ENCODE data around the gene SERPINB3. TPM values are rescaled to one million over a fixed set of nuclear protein-coding genes. Genes with fewer than 3 reads are reported as not detected.

Gene SERPINB3
- total RNA-seq, 1 experiment from 2014 or later = not detected

DNA sequence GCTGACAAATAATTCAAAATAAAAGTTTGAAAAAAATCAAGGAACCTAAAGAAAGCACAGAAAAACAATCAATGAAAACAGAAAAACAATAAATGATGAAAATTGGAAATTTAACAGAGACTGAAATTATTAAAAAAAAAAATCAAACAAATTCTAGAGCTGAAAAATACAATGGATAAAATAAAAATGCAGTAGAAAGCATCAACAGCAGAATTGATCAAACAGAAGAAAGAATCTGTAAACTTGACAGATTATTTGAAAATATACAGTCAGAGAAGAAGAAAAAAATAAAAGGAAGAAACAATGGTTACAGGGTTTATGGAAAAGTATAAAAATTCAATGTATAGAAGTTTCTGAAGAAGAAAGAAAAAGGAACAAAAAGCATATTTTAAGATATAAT lies 33.9 kb downstream of the SERPINB3 start:
- Histone ChIP-seq H3K36me3 (ENCODE audit: control insufficient read depth in 1 of 2, insufficient read depth in 2 of 2, low read length in 2 of 2) (no peaks in the 10 kb centered on the region), H3K27ac (ENCODE audit: low read depth, low read length) (no peak overlapping the region), H3K9me2 (ENCODE audit: insufficient read depth) (no peaks in the 10 kb centered on the region), H3K79me2 (ENCODE audit: insufficient read depth, low read length) (no peaks in the 10 kb centered on the region), H3K4me1 (ENCODE audit: control insufficient read depth in 1 of 2, insufficient read depth in 2 of 2, low read length in 2 of 2) (no peaks in the 10 kb centered on the region), H2AFZ (ENCODE audit: low read depth, low read length, poor library complexity, severe bottlenecking) (no peak overlapping the region), H4K20me1 (ENCODE audit: insufficient read depth) (no peaks in the 10 kb centered on the region), H3K27me3 (ENCODE audit: insufficient read depth, low read length) (no peaks in the 10 kb centered on the region), H3K9ac (ENCODE audit: low read length) (no peak overlapping the region), H3K9me3 (ENCODE audit: control insufficient read depth in 1 of 2, insufficient read depth in 1 of 2, low read depth in 1 of 2, low read length in 2 of 2) (peaks cover 5 to 29% of the 10 kb centered on the region in 2 experiments; a peak in 3 of 4 replicates), H3K4me3 (replicated peaks in 1 of 2; ENCODE audit: low read depth in 1 of 2, low read length in 2 of 2) (no peak overlapping the region), H3K4me2 (ENCODE audit: low read length) (no peak overlapping the region)
- TF ChIP-seq CEBPB (IDR thresholded peaks at IDR 0.05; ENCODE audit: low read depth) (no peak), EZH2phosphoT487 (IDR thresholded peaks at IDR 0.05; ENCODE audit: borderline replicate concordance) (no peak), SP1 (IDR thresholded peaks at IDR 0.05; ENCODE audit: low read depth) (no peak), ELF1 (IDR thresholded peaks at IDR 0.05; ENCODE audit: borderline replicate concordance, low read depth) (no peak), TCF7L2 (IDR thresholded peaks at IDR 0.05; ENCODE audit: borderline replicate concordance, extremely low read depth, insufficient read depth, insufficient read length) (no peak), FOSL1 (IDR thresholded peaks at IDR 0.05; ENCODE audit: low read depth) (no peak), SRF (IDR thresholded peaks at IDR 0.05; ENCODE audit: low read depth) (no peak), CBX3 (IDR thresholded peaks at IDR 0.05; ENCODE audit: low read depth) (no peak), ZNF274 (IDR thresholded peaks at IDR 0.05; ENCODE audit: low read depth, low read length) (no peak), POLR2A (IDR thresholded peaks at IDR 0.05; ENCODE audit: borderline replicate concordance, extremely low read depth, insufficient read depth, insufficient read length) (no peak), EZH2 (IDR thresholded peaks at IDR 0.05) (no peak), JUND (IDR thresholded peaks at IDR 0.05) (no peak), EGR1 (IDR thresholded peaks at IDR 0.05; ENCODE audit: low read depth) (no peak), ZFX (IDR thresholded peaks at IDR 0.05) (no peak)
- TF ChIP-seq, protein P1, sequence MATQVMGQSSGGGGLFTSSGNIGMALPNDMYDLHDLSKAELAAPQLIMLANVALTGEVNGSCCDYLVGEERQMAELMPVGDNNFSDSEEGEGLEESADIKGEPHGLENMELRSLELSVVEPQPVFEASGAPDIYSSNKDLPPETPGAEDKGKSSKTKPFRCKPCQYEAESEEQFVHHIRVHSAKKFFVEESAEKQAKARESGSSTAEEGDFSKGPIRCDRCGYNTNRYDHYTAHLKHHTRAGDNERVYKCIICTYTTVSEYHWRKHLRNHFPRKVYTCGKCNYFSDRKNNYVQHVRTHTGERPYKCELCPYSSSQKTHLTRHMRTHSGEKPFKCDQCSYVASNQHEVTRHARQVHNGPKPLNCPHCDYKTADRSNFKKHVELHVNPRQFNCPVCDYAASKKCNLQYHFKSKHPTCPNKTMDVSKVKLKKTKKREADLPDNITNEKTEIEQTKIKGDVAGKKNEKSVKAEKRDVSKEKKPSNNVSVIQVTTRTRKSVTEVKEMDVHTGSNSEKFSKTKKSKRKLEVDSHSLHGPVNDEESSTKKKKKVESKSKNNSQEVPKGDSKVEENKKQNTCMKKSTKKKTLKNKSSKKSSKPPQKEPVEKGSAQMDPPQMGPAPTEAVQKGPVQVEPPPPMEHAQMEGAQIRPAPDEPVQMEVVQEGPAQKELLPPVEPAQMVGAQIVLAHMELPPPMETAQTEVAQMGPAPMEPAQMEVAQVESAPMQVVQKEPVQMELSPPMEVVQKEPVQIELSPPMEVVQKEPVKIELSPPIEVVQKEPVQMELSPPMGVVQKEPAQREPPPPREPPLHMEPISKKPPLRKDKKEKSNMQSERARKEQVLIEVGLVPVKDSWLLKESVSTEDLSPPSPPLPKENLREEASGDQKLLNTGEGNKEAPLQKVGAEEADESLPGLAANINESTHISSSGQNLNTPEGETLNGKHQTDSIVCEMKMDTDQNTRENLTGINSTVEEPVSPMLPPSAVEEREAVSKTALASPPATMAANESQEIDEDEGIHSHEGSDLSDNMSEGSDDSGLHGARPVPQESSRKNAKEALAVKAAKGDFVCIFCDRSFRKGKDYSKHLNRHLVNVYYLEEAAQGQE (IDR thresholded peaks at IDR 0.05; ENCODE audit: low read depth) = no peak
- TF ChIP-seq, protein P2, sequence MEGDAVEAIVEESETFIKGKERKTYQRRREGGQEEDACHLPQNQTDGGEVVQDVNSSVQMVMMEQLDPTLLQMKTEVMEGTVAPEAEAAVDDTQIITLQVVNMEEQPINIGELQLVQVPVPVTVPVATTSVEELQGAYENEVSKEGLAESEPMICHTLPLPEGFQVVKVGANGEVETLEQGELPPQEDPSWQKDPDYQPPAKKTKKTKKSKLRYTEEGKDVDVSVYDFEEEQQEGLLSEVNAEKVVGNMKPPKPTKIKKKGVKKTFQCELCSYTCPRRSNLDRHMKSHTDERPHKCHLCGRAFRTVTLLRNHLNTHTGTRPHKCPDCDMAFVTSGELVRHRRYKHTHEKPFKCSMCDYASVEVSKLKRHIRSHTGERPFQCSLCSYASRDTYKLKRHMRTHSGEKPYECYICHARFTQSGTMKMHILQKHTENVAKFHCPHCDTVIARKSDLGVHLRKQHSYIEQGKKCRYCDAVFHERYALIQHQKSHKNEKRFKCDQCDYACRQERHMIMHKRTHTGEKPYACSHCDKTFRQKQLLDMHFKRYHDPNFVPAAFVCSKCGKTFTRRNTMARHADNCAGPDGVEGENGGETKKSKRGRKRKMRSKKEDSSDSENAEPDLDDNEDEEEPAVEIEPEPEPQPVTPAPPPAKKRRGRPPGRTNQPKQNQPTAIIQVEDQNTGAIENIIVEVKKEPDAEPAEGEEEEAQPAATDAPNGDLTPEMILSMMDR (IDR thresholded peaks at IDR 0.05 in 2 of 3, conservative IDR thresholded peaks at IDR 0.05 in 1 of 3; ENCODE audit: borderline replicate concordance in 1 of 3, insufficient read depth in 1 of 3, low read depth in 2 of 3, low read length in 2 of 3) = no peak
- TF ChIP-seq, protein P3, sequence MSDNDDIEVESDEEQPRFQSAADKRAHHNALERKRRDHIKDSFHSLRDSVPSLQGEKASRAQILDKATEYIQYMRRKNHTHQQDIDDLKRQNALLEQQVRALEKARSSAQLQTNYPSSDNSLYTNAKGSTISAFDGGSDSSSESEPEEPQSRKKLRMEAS (IDR thresholded peaks at IDR 0.05) = no peak
- ATAC-seq (no peak), DNase-seq (ENCODE audit: low read depth, low spot score) (no peak)
- BruUV-seq (replicated peaks) = no TSS peak
- POLR2A ChIA-PET = no interaction called here
- RAD21 ChIA-PET (ENCODE audit: low non-redundant PET in 1 of 2, low total read pairs in 2 of 2, uncharacterized antibody in 2 of 2, unreplicated experiment in 2 of 2) = no interaction called here
- intact Hi-C loops (cut with micrococcal nuclease) = no loop called here
- CTCF ChIA-PET = no interaction called here

Measured in HCT116 (cell line).